ENCODE data around the gene AMN. TPM values are rescaled to one million over a fixed set of nuclear protein-coding genes. Genes with fewer than 3 reads are reported as not detected.

AMN gene
- total and polyA plus RNA-seq, 4 donors = 0.16 to 8.8 (median 0.34) TPM

DNA sequence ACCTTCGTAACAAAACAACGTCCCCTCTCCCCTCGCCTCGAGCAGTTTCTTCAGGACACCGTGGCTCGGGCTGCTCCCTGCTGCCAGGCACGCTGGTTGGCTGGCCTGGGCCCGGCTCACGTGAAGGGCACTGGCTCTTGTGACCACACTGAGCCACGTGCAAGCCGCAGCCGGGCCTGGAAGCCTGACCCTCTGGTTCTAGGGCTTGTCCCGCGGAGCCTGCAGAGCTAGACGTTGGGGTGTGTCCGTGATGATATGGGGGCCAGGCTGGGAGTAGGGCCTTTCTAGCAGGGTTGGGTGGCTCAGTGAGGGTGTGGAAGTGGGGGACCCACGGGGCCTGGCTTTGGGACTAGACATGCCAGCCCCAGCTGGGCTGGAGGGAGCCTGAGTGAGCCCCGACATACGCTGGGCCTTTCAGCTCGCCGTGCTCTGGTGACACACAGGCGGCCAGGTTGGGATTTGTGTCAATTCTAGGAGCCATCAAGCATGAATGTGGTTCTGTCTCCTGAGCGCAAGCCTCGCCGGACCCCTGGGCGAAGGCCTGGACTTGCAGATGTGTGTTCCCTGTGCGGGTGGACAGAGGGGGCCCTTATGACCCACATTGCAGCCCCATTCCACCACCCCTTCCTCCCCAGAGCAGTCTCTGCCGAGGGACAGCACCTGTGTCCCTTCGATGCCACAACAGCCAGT is 13.6 kb upstream of the AMN start:
- Histone ChIP-seq H3K4me3 (ENCODE audit: low read length in 2 of 2) (no peak overlapping the region), H3K27me3 (ENCODE audit: control insufficient read depth in 1 of 2, insufficient read depth in 2 of 2, low read length in 1 of 2) (no peaks in the 10 kb centered on the region), H3K27ac (ENCODE audit: low read depth in 1 of 2, low read length in 2 of 2) (no peak overlapping the region), H3K4me1 (ENCODE audit: control insufficient read depth in 1 of 2, insufficient read depth in 2 of 2, low read length in 2 of 2) (no peaks in the 10 kb centered on the region), H3K9me3 (ENCODE audit: control insufficient read depth, low read length) (no peaks in the 10 kb centered on the region), H3K36me3 (ENCODE audit: control insufficient read depth in 1 of 2, insufficient read depth in 2 of 2, low read length in 1 of 2) (no peaks in the 10 kb centered on the region)
- intact Hi-C loops (cut with DNase I) = no loop called here
- WGBS, 2 donors = 95% methylated on average over 29 of the region's 29 CpGs
- DNase-seq = peak; percentile 40 to 73
- no peak for ATAC-seq (ENCODE audit: low FRiP score)

GRCh38 chr14:102909462-102909861 is 13.0 kb upstream of the AMN start:
- intact Hi-C loops (cut with DNase I) = no loop called here

DNA sequence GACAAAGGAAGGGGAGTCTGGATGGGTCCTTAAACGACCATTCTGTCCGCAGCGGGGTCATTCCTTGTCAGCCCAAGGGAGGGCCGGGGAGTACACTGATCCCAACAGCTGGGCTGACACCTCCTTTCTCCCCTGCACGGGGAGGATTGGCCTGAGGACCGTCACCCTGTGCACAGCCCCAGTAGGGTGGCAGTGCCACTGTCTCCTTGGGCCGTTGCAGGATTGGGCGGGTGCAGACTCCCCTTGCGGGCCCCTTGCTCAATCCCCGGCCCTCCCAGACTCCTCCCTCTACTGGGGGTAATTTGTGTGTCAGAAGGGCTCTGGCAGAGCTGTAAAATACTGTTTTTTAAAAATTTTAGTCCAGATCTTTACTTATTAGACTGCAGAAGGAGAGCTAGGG is 12.6 kb upstream of the AMN start:
- H3K9me3 ChIP-seq (ENCODE audit: control insufficient read depth, low read length) = no peaks in the 10 kb centered on the region
- intact Hi-C loops (cut with DNase I) = loop anchor here in 1 of 2 donors (10.0 kb wide), 1 partner anchor 215 kb away; no protein-coding TSS in a partner anchor
- no peaks in the 10 kb centered on the region for H3K27me3 ChIP-seq (ENCODE audit: control insufficient read depth in 1 of 2, insufficient read depth in 2 of 2, low read length in 1 of 2)
- no peak overlapping the region for H3K4me3 ChIP-seq (ENCODE audit: low read length in 2 of 2)
- H3K27ac ChIP-seq (ENCODE audit: low read depth in 1 of 2, low read length in 2 of 2) = no peak overlapping the region
- H3K36me3 ChIP-seq (ENCODE audit: control insufficient read depth in 1 of 2, insufficient read depth in 2 of 2, low read length in 1 of 2) = no peaks in the 10 kb centered on the region
- 80 to 93% methylated on average over 10 of the region's 10 CpGs for WGBS, 2 donors
- ATAC-seq (ENCODE audit: low FRiP score) (no peak), DNase-seq (peak; percentile 29 to 54)
- H3K4me1 ChIP-seq (ENCODE audit: control insufficient read depth in 1 of 2, insufficient read depth in 2 of 2, low read length in 2 of 2) = no peaks in the 10 kb centered on the region

More at GRCh38 chr14:102909462-102909861, 13.0 kb upstream of the AMN start:
- no peak overlapping the region for H3K27ac ChIP-seq (ENCODE audit: low read depth in 1 of 2, low read length in 2 of 2)
- ATAC-seq (ENCODE audit: low FRiP score) = no peak
- H3K4me3 ChIP-seq (ENCODE audit: low read length in 2 of 2) = no peak overlapping the region
- DNase-seq = peak in 1 of 2 donors; percentile 40
- no peaks in the 10 kb centered on the region for H3K4me1 ChIP-seq (ENCODE audit: control insufficient read depth in 1 of 2, insufficient read depth in 2 of 2, low read length in 2 of 2)
- H3K9me3 ChIP-seq (ENCODE audit: control insufficient read depth, low read length) = no peaks in the 10 kb centered on the region
- WGBS, 2 donors = 90 to 91% methylated on average over 10 of the region's 10 CpGs
- no peaks in the 10 kb centered on the region for H3K27me3 ChIP-seq (ENCODE audit: control insufficient read depth in 1 of 2, insufficient read depth in 2 of 2, low read length in 1 of 2)
- no peaks in the 10 kb centered on the region for H3K36me3 ChIP-seq (ENCODE audit: control insufficient read depth in 1 of 2, insufficient read depth in 2 of 2, low read length in 1 of 2)

DNA sequence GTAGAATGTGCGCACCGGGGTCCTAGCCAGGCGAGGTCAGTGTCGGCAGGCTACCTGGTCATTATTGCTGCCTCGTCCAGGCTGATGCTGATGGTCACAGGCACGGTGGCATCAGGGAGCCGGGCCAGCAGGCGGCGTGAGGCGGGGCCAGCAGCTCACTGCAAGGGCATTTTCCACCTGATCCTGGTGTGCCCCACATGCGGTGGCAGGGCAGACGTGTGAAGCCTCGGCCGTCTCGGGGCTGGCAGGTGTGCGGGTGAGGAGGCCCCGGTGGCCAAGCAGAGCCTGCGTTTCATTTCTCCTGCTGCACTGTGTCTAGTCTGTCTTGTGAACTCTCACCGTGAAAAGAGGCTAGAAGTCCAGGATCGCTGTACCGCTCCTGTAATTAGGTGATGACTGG is 12.0 kb upstream of the AMN start:
- Histone ChIP-seq H3K4me3 (ENCODE audit: low read length in 2 of 2) (no peak overlapping the region), H3K36me3 (ENCODE audit: control insufficient read depth in 1 of 2, insufficient read depth in 2 of 2, low read length in 1 of 2) (no peaks in the 10 kb centered on the region), H3K9me3 (ENCODE audit: control insufficient read depth, low read length) (no peaks in the 10 kb centered on the region), H3K27me3 (ENCODE audit: control insufficient read depth in 1 of 2, insufficient read depth in 2 of 2, low read length in 1 of 2) (no peaks in the 10 kb centered on the region), H3K27ac (ENCODE audit: low read depth in 1 of 2, low read length in 2 of 2) (no peak overlapping the region), H3K4me1 (ENCODE audit: control insufficient read depth in 1 of 2, insufficient read depth in 2 of 2, low read length in 2 of 2) (no peaks in the 10 kb centered on the region)
- WGBS, 2 donors = 90 to 92% methylated on average over 19 to 21 of the region's 21 CpGs
- DNase-seq (peak; percentile 32 to 62), ATAC-seq (ENCODE audit: low FRiP score) (no peak)
- intact Hi-C loops (cut with DNase I) = loop anchor here in 1 of 2 donors (10.0 kb wide), 1 partner anchor 216 kb away; no protein-coding TSS in a partner anchor

- ATAC-seq (ENCODE audit: low FRiP score) = no peak
- Histone ChIP-seq H3K36me3 (ENCODE audit: control insufficient read depth in 1 of 2, insufficient read depth in 2 of 2, low read length in 1 of 2) (no peaks in the 10 kb centered on the region), H3K27me3 (ENCODE audit: control insufficient read depth in 1 of 2, insufficient read depth in 2 of 2, low read length in 1 of 2) (no peaks in the 10 kb centered on the region), H3K4me3 (ENCODE audit: low read length in 2 of 2) (no peak overlapping the region), H3K27ac (ENCODE audit: low read depth in 1 of 2, low read length in 2 of 2) (no peak overlapping the region), H3K4me1 (ENCODE audit: control insufficient read depth in 1 of 2, insufficient read depth in 2 of 2, low read length in 2 of 2) (no peaks in the 10 kb centered on the region), H3K9me3 (ENCODE audit: control insufficient read depth, low read length) (no peaks in the 10 kb centered on the region)
- 81 to 85% methylated on average over 19 of the region's 19 CpGs for WGBS, 2 donors
- peak; percentile 41 to 67 for DNase-seq
- intact Hi-C loops (cut with DNase I) = loop anchor here in 1 of 2 donors (10.0 kb wide), 1 partner anchor 217 kb away; no protein-coding TSS in a partner anchor
Observed at GRCh38 chr14:102911541-102911951, 10.9 kb upstream of the AMN start.

- ATAC-seq (ENCODE audit: low FRiP score) = no peak
- Histone ChIP-seq H3K9me3 (ENCODE audit: control insufficient read depth, low read length) (no peaks in the 10 kb centered on the region), H3K36me3 (ENCODE audit: control insufficient read depth in 1 of 2, insufficient read depth in 2 of 2, low read length in 1 of 2) (no peaks in the 10 kb centered on the region), H3K4me1 (ENCODE audit: control insufficient read depth in 1 of 2, insufficient read depth in 2 of 2, low read length in 2 of 2) (no peaks in the 10 kb centered on the region), H3K27ac (ENCODE audit: low read depth in 1 of 2, low read length in 2 of 2) (no peak overlapping the region), H3K4me3 (ENCODE audit: low read length in 2 of 2) (no peak overlapping the region), H3K27me3 (ENCODE audit: control insufficient read depth in 1 of 2, insufficient read depth in 2 of 2, low read length in 1 of 2) (no peaks in the 10 kb centered on the region)
- DNase-seq = peak; percentile 41 to 49
- WGBS, 2 donors = 94 to 95% methylated on average over 21 of the region's 21 CpGs
- intact Hi-C loops (cut with DNase I) = loop anchor here in 1 of 2 donors (10.0 kb wide), 1 partner anchor 217 kb away; no protein-coding TSS in a partner anchor
Observed at GRCh38 chr14:102911991-102912761, 10.3 kb upstream of the AMN start.

DNA sequence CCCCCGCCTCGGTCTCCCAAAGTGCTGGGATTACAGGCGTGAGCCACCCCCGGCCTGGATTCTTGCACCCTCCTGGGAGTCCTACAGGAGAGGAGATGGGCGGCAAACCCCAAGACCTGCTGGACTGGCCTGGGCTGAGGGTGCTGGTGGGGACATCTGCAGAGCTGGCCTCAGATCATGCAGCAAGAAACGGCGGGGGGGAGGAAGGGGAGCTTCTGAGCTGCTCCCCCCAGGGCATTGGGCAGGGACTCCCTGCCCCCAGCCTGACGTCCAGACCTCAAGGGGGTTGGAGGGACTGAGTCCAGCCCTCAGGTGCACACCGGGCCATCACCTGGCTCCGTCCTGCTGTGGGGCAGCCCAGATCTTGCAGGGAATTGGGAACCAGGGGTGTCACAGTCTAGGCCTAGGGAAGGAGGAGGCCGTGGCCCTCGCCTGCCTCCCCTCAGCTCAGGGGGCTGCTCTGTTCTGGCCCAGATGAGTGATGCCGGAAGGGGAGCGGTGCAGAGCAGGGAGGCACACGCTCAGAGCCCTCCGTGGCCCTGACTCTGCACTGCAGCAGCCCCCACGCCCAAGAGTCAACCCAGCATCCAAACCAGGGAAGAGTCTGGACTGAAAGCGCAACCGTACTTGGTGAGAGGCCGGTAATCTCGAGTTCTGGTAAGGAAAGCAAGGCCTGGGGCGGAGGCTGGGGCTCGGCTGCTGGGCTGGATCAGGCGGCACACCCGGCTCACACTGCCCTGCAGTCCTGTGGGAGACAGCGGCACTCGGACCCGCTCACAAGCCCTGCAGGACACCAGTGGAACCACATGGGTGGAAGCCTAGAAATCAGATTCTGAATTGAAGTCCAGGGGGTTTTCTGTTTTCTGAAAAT is 8.9 kb upstream of the AMN start:
- intact Hi-C loops (cut with DNase I) = loop anchor here in 1 of 2 donors (10.0 kb wide), 1 partner anchor 219 kb away; no protein-coding TSS in a partner anchor
- Histone ChIP-seq H3K27ac (ENCODE audit: low read depth in 1 of 2, low read length in 2 of 2) (no peak overlapping the region), H3K9me3 (ENCODE audit: control insufficient read depth, low read length) (no peaks in the 10 kb centered on the region), H3K4me1 (ENCODE audit: control insufficient read depth in 1 of 2, insufficient read depth in 2 of 2, low read length in 2 of 2) (no peaks in the 10 kb centered on the region), H3K36me3 (ENCODE audit: control insufficient read depth in 1 of 2, insufficient read depth in 2 of 2, low read length in 1 of 2) (no peaks in the 10 kb centered on the region), H3K4me3 (ENCODE audit: low read length in 2 of 2) (no peak overlapping the region), H3K27me3 (ENCODE audit: control insufficient read depth in 1 of 2, insufficient read depth in 2 of 2, low read length in 1 of 2) (no peaks in the 10 kb centered on the region)
- DNase-seq (peak; percentile 35 to 63), ATAC-seq (ENCODE audit: low FRiP score) (no peak)
- WGBS, 2 donors = 91 to 92% methylated on average over 28 of the region's 28 CpGs

Measured in aorta (tissue), 5 donors.